ENCODE data around the gene ZNF280D.

ZNF280D gene

GRCh38 chr15:56759450-56759845 is 26.1 kb upstream of the ZNF280D start:
- no peak for TF ChIP-seq CTCF (conservative IDR thresholded peaks at IDR 0.05)
- no peak for TF ChIP-seq ZFX (IDR thresholded peaks at IDR 0.05)

DNA sequence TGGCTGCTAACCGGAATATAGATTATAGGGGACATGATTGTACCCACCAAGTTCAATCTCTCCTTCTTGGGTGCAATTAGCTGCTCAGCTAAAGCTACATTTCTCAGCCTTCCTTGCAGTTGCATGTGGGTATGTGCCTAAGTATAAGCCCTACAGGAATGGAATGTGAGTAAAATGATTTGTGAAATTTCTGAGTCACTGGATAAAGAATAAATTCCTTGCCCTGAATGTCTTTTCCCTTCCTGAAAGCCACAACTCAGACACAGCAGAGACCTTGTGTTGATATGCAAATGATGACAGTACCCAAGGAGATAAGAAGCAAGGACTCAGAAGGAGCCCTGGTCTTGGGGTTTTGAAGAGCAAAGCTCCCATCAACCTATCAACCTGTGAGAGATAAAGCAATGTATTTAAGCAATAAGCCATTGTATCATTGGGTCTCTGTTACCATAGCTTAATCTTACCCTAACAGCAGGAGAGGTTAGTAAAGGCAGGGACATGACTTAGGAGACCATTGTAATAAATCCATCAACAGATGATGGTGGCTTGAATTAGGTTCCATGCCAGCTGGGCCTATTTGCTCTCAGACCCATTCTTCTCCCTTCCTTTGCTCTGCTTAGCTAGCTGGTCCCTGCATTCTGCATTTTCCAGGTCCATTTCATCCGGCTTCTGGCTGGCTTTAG is 25.6 kb upstream of the ZNF280D start:
- H3K27ac ChIP-seq: no peak overlapping the region
- TF ChIP-seq CTCF (conservative IDR thresholded peaks at IDR 0.05): no peak
- no peak for TF ChIP-seq ZFX (IDR thresholded peaks at IDR 0.05)

More at GRCh38 chr15:56759450-56759845, 26.1 kb upstream of the ZNF280D start:
- H3K27ac ChIP-seq: no peak overlapping the region

DNA sequence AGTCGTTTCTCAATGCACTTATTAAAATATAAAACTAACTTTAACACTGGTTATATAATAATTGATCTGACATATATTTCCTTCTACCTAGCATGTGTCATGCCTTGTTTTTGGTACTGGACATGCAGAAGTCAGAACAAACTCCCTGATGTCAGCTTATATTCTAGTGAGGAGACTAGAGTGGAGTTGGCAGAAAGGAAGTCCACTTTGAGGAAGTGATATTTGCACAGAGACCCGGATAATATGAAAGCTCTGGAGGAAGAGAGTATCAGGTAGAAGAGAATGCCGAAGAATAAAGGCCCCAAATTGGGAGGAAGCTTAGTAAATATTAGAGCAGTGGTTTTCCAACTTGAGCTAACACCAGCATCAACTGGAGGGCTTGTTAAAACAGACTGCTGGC is 24.6 kb upstream of the ZNF280D start:
- H3K27ac ChIP-seq: no peak overlapping the region
- TF ChIP-seq ZFX (IDR thresholded peaks at IDR 0.05): no peak
- no peak for TF ChIP-seq CTCF (conservative IDR thresholded peaks at IDR 0.05)

DNA sequence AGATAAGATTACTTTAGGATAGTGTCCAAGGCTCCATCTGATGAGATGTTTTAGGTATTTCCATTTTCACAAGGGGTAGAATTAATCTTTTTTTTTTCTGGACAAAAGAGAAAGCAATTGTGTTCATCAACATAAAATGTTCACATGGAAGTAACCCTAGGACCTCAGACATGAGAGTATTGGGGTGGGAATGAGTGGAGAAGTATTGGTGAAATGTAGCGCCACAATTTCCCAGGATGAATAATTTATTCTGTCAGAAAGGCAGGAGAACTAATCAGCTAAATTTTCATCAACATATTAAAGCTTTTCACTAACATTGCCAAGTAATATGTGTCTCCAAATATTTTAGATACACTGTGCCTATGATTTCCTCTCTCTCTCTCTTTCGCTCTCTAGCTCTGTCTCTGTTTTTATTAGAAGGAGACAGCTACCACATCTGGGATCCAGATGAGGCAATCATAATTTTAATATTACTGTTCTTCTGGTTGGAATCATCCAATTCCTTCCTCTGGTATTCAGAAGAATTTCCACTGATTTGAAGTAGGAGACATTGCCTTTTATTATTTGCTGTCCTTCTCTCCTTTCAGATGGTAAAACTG is 21.6 kb upstream of the ZNF280D start:
- no peak overlapping the region for H3K27ac ChIP-seq
- no peak for TF ChIP-seq CTCF (conservative IDR thresholded peaks at IDR 0.05)
- TF ChIP-seq ZFX (IDR thresholded peaks at IDR 0.05): no peak

DNA sequence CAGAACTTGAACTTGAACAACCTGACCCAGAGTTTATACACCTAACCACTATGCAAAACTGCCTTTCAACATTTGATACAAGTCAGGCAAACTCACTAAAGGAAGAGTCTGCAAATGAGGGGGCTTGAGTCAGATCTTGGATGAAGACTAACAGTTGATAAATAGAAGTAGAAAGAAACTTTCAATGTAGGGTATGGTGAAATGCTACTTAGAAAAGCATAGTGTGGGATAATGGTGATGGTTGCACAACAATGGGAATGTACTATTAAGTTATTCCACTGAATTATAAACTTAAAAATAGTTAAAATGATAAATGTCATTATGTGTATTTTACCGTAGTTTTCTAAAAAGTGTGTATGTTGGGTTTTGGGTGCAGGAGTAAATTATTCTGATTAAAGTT is 19.7 kb upstream of the ZNF280D start:
- H3K27ac ChIP-seq: no peak overlapping the region
- no peak for TF ChIP-seq ZFX (IDR thresholded peaks at IDR 0.05)
- TF ChIP-seq CTCF (conservative IDR thresholded peaks at IDR 0.05): no peak

GRCh38 chr15:56749982-56750381 is 16.7 kb upstream of the ZNF280D start:
- no peak for TF ChIP-seq CTCF (conservative IDR thresholded peaks at IDR 0.05)
- no peak for TF ChIP-seq ZFX (IDR thresholded peaks at IDR 0.05)

More at GRCh38 chr15:56749982-56750381, 16.7 kb upstream of the ZNF280D start:
- H3K27ac ChIP-seq: no peak overlapping the region
